Kidney tubule cell (primary cell): ENCODE measurements around the gene IL5RA.

ENCODE experiments used
- DNase-seq: peaks from one replicate; pipeline ENCODE4 v3.0.0-alpha.2; 2018; ENCODE audit warnings: low spot score

Gene IL5RA

GRCh38 chr3:3110299-3110630, at the start of gene IL5RA:
IL5RA (minus strand) TSS chr3:3110374; CDS start chr3:3104984, 5,390 bp downstream.
- peak; percentile 29 for DNase-seq

GRCh38 chr3:3157484-3157883, 47.3 kb upstream of the IL5RA start:
- DNase-seq, result no peak

GRCh38 chr3:3154879-3155610, 44.9 kb upstream of the IL5RA start:
- peak; percentile 14 for DNase-seq

GRCh38 chr3:3151513-3151912, 41.3 kb upstream of the IL5RA start:
- no peak for DNase-seq

- DNase-seq, result no peak
Observed at GRCh38 chr3:3149560-3149959, 39.4 kb upstream of the IL5RA start.

- DNase-seq, result no peak
Observed at GRCh38 chr3:3145831-3146230, 35.7 kb upstream of the IL5RA start.

GRCh38 chr3:3141939-3142338, 31.8 kb upstream of the IL5RA start:
- DNase-seq, result no peak

- DNase-seq, result no peak
Observed at GRCh38 chr3:3137526-3137925, 27.4 kb upstream of the IL5RA start.

GRCh38 chr3:3134750-3135448, 24.7 kb upstream of the IL5RA start:
- peak; percentile 55 for DNase-seq

- DNase-seq, result no peak
Observed at GRCh38 chr3:3133500-3133899, 23.3 kb upstream of the IL5RA start.

GRCh38 chr3:3129579-3129978, 19.4 kb upstream of the IL5RA start:
- DNase-seq, result no peak

- DNase-seq, result peak; percentile 13
Observed at GRCh38 chr3:3127432-3128010, 17.3 kb upstream of the IL5RA start.

GRCh38 chr3:3126477-3127431, 16.6 kb upstream of the IL5RA start, which contains the start of gene TRNT1:
TRNT1 (plus strand) TSS chr3:3126940; CDS start chr3:3129041, 2,101 bp downstream.
- peak; percentile 93 for DNase-seq

GRCh38 chr3:3125977-3126376, 15.8 kb upstream of the IL5RA start:
- no peak for DNase-seq

GRCh38 chr3:3119393-3119851, 9.2 kb upstream of the IL5RA start:
- no peak for DNase-seq

GRCh38 chr3:3117651-3118050, 7.5 kb upstream of the IL5RA start:
- no peak for DNase-seq

GRCh38 chr3:3113042-3113709, 3.0 kb upstream of the IL5RA start:
- no peak for DNase-seq

- DNase-seq, result no peak
Observed at GRCh38 chr3:3110749-3111361, 681 bp upstream of the IL5RA start.

- no peak for DNase-seq
Observed at GRCh38 chr3:3109407-3110298, 521 bp downstream of the IL5RA start.

GRCh38 chr3:3107858-3108257, 2.3 kb downstream of the IL5RA start:
- DNase-seq, result no peak
